ENCODE measurements around the gene TANK. TPM values are rescaled to one million over a fixed set of nuclear protein-coding genes. Genes with fewer than 3 reads are reported as not detected.

TANK gene
- total and polyA plus RNA-seq, 2 of the 13 experiments (the other 11 are each of a cell fraction or from before 2014, with no cell fraction given) = 66.9 to 96.1 TPM

GRCh38 chr2:161170958-161171932 lies 11.0 kb downstream of the TANK start:
- Histone ChIP-seq H4K20me1 (ENCODE audit: insufficient read depth, low read length) (0 out of 2 replicates have a peak, but pooled peaks cover 10% of the 10 kb centered on the region), H3K36me3 (replicated peaks in 1 of 2; ENCODE audit: control insufficient read depth in 1 of 2, insufficient read depth in 2 of 2, low read length in 2 of 2) (peaks cover 0 to 13% of the 10 kb centered on the region in 2 experiments; a peak in 3 of 5 replicates), H3K9me3 (ENCODE audit: low read length) (no peaks in the 10 kb centered on the region), H3K9ac (ENCODE audit: insufficient read depth, low read depth, low read length) (no peak overlapping the region), H3K27ac (ENCODE audit: extremely low read length, insufficient read depth, low read length) (no peak overlapping the region), H3K79me2 (ENCODE audit: insufficient read depth, low read length) (peaks cover 53% of the 10 kb centered on the region), H3K27me3 (ENCODE audit: control insufficient read depth in 1 of 2, insufficient read depth in 2 of 2, low read length in 2 of 2) (no peaks in the 10 kb centered on the region), H2AFZ (ENCODE audit: low read length) (no peak overlapping the region), H3K4me2 (ENCODE audit: low read depth, low read length) (no peak overlapping the region), H3K4me3 (replicated peaks in 1 of 3; ENCODE audit: insufficient read depth in 1 of 3, low read depth in 2 of 3, low read length in 3 of 3) (no peak overlapping the region), H3K4me1 (ENCODE audit: insufficient read depth, low read length) (peaks cover 57% of the 10 kb centered on the region)
- ChIA-PET CTCF (ENCODE audit: low intra/inter-chr PET ratio, low total read pairs) (no interaction called here), POLR2A (interaction anchor here (0.7 kb wide), 1 partner anchor 10 kb away, joined by 3 read pairs; no protein-coding TSS in a partner anchor)
- 95% methylated on average over 4 of the region's 4 CpGs for WGBS (ENCODE audit: low lambda C conversion rate)
- FAIRE-seq = no peak
- intact Hi-C loops (cut with micrococcal nuclease; ENCODE audit: unreplicated experiment) (loop anchor here (1.0 kb wide), 1 partner anchor 10 kb away; no protein-coding TSS in a partner anchor), in situ Hi-C loops (cut with HindIII; ENCODE audit: extremely low pct_ligation_motif_present, low pct_unique_long_range_greater_than_20kb) (no loop called here)
- TF ChIP-seq BCL6 (CRISPR knock-in tag; IDR thresholded peaks at IDR 0.05) (peak; percentile 79), POLR2AphosphoS2 (IDR thresholded peaks at IDR 0.05; ENCODE audit: low read depth, low read length) (0 out of 2 replicates have a peak, but pooled peaks have one; percentile 17), NPAS2 (CRISPR knock-in tag; IDR thresholded peaks at IDR 0.05; ENCODE audit: borderline replicate concordance) (no peak), ZNF652 (CRISPR knock-in tag; IDR thresholded peaks at IDR 0.05; ENCODE audit: borderline replicate concordance, low read depth) (peak; percentile 49), ZBTB46 (CRISPR knock-in tag; IDR thresholded peaks at IDR 0.05; ENCODE audit: borderline replicate concordance) (no peak), CREB1 (IDR thresholded peaks at IDR 0.05) (no peak), CREB1 (CRISPR knock-in tag; IDR thresholded peaks at IDR 0.05) (0 out of 2 replicates have a peak, but pooled peaks have one; percentile 6)
- peak; percentile 6 for DNase-seq (ENCODE audit: low spot score)
- ATAC-seq = no peak
- no TSS peak for BruUV-seq (replicated peaks)

Measured in HepG2 (cell line).